Measurements from ENCODE around the gene MAGI1. TPM values are rescaled to one million over a fixed set of nuclear protein-coding genes. Genes with fewer than 3 reads are reported as not detected.

Gene MAGI1
- total RNA-seq (10 to 100 TPM; 46.1 to 69.2 TPM), polyA plus RNA-seq (10 to 100 TPM in 1 of 2 donors, 1 to 10 TPM in 1; 5.0 to 10.9 TPM)
- long read RNA-seq, donor 1, partial matches to known transcripts: 4 of 87 reads
- long read RNA-seq, donor 1, other reads (novel, unspliced or antisense): 83 of 87 reads
- long read RNA-seq, donor 2, partial matches to known transcripts: 7 of 80 reads
- long read RNA-seq, donor 2, other reads (novel, unspliced or antisense): 73 of 80 reads

DNA sequence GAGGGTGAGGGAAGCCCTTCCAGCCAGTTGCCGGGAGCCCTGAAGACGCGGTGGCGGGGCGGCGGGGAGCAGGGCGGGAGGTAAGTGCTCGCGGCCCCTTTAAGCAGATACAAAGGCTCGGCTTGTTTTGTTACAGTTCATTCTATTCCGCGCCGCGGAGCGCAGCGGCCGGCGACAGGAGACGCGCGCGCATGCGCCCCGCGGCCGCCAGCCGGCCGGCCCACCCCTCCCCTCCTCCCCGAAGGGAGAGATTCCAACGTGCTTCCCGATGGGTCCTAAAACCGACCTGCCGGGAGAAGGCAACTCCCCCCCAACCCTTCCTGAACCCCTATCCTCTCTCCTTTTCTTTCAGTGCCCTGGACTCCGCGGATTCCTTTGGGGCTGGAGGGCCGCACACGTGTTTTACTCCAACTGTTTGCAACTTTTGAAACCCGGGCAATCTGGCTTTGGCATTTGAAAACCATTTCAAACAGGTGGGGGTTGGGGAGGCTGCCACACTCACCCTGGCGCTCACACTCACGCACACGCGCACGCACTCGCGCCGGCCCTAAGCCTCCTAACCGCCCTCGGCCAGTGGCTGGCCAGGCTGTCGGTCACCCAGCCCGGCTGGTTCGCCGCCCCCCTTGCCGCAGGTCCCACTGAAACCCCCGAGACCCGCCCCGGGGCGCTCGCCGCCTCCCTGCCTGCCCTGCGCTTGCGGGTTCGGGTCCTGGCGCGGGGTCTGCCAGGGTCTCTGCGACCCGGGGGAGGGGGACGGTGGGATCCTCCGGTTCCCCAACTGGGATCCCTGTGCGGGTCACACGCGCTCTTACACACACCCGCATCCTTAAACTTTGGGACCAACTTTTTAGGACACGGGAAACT, at the start of gene MAGI1:
Gene MAGI1, minus strand, starts transcription at position 193 of the 864 bp plus-strand sequence. CDS start 610 bp downstream, outside the sequence.
- intact Hi-C loops (cut with DNase I): loop anchor here (2.0 to 10.0 kb wide), 7 partner anchors 60 to 257 kb away; no protein-coding TSS in a partner anchor
- H3K27ac ChIP-seq (ENCODE audit: low read depth in 1 of 2, low read length in 2 of 2): peak within 1 kb of the TSS; percentile 88 to 92
- no peaks in the 10 kb centered on the region for H3K36me3 ChIP-seq (ENCODE audit: control insufficient read depth in 1 of 2, insufficient read depth in 2 of 2, low read length in 1 of 2)
- H3K4me1 ChIP-seq (ENCODE audit: control insufficient read depth in 1 of 2, insufficient read depth in 2 of 2, low read length in 2 of 2): no peaks in the 10 kb centered on the region
- no peaks in the 10 kb centered on the region for H3K9me3 ChIP-seq (ENCODE audit: control insufficient read depth, low read length)
- H3K27me3 ChIP-seq (ENCODE audit: control insufficient read depth in 1 of 2, insufficient read depth in 2 of 2, low read length in 1 of 2): no peaks in the 10 kb centered on the region
- whole genome bisulfite sequencing, 2 donors: 0 to 1% methylated on average over 68 to 73 of the region's 73 CpGs
- ATAC-seq (ENCODE audit: low FRiP score) (peak; percentile 93), DNase-seq (peak; percentile 93 to 95)
- peak within 1 kb of the TSS; percentile 65 to 81 for H3K4me3 ChIP-seq (ENCODE audit: low read length in 2 of 2)

DNA sequence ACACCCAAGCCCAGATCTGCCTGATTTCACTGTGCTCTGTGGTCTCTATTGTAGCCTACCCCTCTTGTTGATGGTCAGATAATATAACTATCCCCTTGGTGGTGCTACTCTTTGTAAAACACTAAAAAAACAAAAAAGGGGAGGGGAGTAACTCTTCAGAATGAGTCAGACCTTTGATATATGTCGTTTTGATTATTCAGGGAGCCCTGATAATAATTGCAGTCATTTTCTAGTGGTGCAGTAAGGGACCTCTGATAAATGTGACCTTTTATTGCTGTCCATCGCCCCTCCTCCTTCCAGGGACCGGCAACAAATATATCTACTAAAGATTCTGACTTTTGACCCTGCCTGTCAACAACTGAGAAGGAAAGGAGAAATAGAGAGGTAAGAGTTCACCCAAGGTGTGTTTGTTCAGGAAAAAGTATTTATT, 45.1 kb upstream of the MAGI1 start:
- Histone ChIP-seq H3K4me3 (ENCODE audit: low read length in 2 of 2) (no peak overlapping the region), H3K9me3 (ENCODE audit: control insufficient read depth, low read length) (no peaks in the 10 kb centered on the region), H3K27me3 (ENCODE audit: control insufficient read depth in 1 of 2, insufficient read depth in 2 of 2, low read length in 1 of 2) (no peaks in the 10 kb centered on the region), H3K4me1 (ENCODE audit: control insufficient read depth in 1 of 2, insufficient read depth in 2 of 2, low read length in 2 of 2) (no peaks in the 10 kb centered on the region), H3K36me3 (ENCODE audit: control insufficient read depth in 1 of 2, insufficient read depth in 2 of 2, low read length in 1 of 2) (no peaks in the 10 kb centered on the region), H3K27ac (ENCODE audit: low read depth in 1 of 2, low read length in 2 of 2) (no peak overlapping the region)
- 62 to 68% methylated on average over 3 of the region's 3 CpGs for whole genome bisulfite sequencing, 2 donors
- intact Hi-C loops (cut with DNase I): no loop called here
- no peak for DNase-seq
- ATAC-seq (ENCODE audit: low FRiP score): no peak

DNA sequence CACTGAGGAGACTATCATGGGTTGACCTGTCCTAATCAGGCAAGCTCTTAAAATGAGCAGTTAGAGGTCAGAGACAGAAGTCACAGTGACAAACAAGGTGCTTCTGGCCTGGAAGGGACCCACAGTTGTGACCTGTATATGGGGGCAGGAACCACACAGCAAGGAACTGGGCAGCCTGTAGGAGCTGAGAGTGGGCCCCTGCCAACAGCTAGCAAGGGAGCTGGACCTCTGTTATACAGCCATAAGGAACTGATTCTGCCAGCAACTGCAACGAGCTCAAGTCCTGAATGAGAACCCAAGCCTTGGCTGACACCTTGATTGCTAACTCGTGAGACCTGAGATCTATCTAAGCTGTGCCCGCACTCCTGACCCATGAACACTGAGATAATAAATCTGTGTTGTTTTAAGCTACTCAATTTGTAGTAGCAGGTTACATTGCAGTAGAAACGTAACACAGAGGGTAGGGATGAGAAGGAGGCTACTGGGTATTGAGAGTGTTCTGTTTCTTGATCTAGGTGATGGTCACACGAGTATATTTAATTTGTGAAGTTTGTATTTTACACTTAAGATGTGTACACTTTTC, 44.5 kb upstream of the MAGI1 start:
- ATAC-seq (ENCODE audit: low FRiP score): no peak
- DNase-seq: no peak
- Histone ChIP-seq H3K27me3 (ENCODE audit: control insufficient read depth in 1 of 2, insufficient read depth in 2 of 2, low read length in 1 of 2) (no peaks in the 10 kb centered on the region), H3K4me3 (ENCODE audit: low read length in 2 of 2) (no peak overlapping the region), H3K27ac (ENCODE audit: low read depth in 1 of 2, low read length in 2 of 2) (no peak overlapping the region), H3K36me3 (ENCODE audit: control insufficient read depth in 1 of 2, insufficient read depth in 2 of 2, low read length in 1 of 2) (no peaks in the 10 kb centered on the region), H3K4me1 (ENCODE audit: control insufficient read depth in 1 of 2, insufficient read depth in 2 of 2, low read length in 2 of 2) (no peaks in the 10 kb centered on the region), H3K9me3 (ENCODE audit: control insufficient read depth, low read length) (no peaks in the 10 kb centered on the region)
- WGBS, 2 donors: 67 to 69% methylated on average over 5 of the region's 5 CpGs
- intact Hi-C loops (cut with DNase I): no loop called here

DNA sequence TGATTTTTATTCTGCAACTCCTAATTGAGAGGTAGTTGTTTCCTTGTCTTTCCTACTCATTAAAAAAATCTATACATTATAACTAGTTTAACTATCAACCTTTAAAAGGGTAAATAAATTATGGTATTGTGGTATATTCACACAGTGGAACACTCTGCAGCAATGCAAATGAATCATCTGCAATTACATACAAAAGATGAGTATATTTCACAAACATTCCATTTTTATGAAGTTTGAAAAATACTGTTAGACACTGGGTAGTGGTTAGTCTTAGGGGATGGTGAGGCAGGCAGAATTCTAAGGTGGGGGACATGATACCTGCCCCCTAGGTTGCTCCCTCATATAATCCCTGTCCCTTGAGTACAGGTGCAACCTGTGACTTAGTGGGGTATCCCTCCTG, 44.0 kb upstream of the MAGI1 start:
- H3K9me3 ChIP-seq (ENCODE audit: control insufficient read depth, low read length): peaks cover under 1% of the 10 kb centered on the region
- no peaks in the 10 kb centered on the region for H3K4me1 ChIP-seq (ENCODE audit: control insufficient read depth in 1 of 2, insufficient read depth in 2 of 2, low read length in 2 of 2)
- no peak overlapping the region for H3K27ac ChIP-seq (ENCODE audit: low read depth in 1 of 2, low read length in 2 of 2)
- H3K4me3 ChIP-seq (ENCODE audit: low read length in 2 of 2): no peak overlapping the region
- DNase-seq (no peak), ATAC-seq (ENCODE audit: low FRiP score) (no peak)
- intact Hi-C loops (cut with DNase I): no loop called here
- H3K36me3 ChIP-seq (ENCODE audit: control insufficient read depth in 1 of 2, insufficient read depth in 2 of 2, low read length in 1 of 2): no peaks in the 10 kb centered on the region
- no peaks in the 10 kb centered on the region for H3K27me3 ChIP-seq (ENCODE audit: control insufficient read depth in 1 of 2, insufficient read depth in 2 of 2, low read length in 1 of 2)

DNA sequence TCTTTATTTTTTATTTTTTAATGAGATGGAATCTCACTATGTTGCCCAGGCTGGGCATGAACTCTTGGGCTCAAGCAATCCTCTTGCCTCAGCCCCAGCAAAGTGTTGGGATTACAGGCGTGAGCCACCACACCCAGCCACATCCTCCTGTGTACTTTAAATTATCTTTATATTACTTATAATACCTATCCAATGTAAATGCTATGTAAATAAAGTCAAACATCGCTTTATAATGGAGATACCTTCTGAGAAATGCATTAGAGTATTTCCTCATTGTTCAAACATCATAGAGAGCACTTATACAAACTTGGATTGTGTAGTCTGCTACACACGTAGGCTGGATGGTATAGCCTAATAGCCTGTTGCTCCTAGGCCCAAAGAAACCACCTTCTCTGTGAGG, 41.4 kb upstream of the MAGI1 start:
- H3K27ac ChIP-seq (ENCODE audit: low read depth in 1 of 2, low read length in 2 of 2): no peak overlapping the region
- H3K4me1 ChIP-seq (ENCODE audit: control insufficient read depth in 1 of 2, insufficient read depth in 2 of 2, low read length in 2 of 2): no peaks in the 10 kb centered on the region
- WGBS, 2 donors: 94 to 98% methylated on average over 3 of the region's 3 CpGs
- peaks cover 1% of the 10 kb centered on the region for H3K9me3 ChIP-seq (ENCODE audit: control insufficient read depth, low read length)
- no peaks in the 10 kb centered on the region for H3K27me3 ChIP-seq (ENCODE audit: control insufficient read depth in 1 of 2, insufficient read depth in 2 of 2, low read length in 1 of 2)
- H3K36me3 ChIP-seq (ENCODE audit: control insufficient read depth in 1 of 2, insufficient read depth in 2 of 2, low read length in 1 of 2): no peaks in the 10 kb centered on the region
- intact Hi-C loops (cut with DNase I): no loop called here
- no peak overlapping the region for H3K4me3 ChIP-seq (ENCODE audit: low read length in 2 of 2)
- DNase-seq: no peak
- ATAC-seq (ENCODE audit: low FRiP score): no peak

DNA sequence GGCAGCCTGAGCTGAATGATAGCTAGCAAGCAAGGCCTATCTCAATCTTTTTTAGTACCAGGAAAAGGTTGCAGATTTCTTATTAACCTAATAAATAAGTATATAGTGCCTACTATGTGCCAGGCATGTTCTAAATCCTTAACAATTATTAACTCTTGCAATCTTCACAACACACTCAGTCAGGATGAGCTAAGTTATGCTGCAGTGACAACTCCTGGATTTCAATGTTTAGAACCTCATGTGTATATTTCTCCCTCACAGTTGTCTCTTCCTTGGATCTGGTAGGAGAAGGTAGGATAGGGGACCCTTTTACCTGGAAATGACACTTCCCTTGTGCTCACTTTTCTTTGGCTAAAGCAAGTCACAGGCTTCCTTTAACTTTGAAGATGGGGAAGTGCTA, 39.3 kb upstream of the MAGI1 start:
- DNase-seq: no peak
- Histone ChIP-seq H3K4me1 (ENCODE audit: control insufficient read depth in 1 of 2, insufficient read depth in 2 of 2, low read length in 2 of 2) (no peaks in the 10 kb centered on the region), H3K27me3 (ENCODE audit: control insufficient read depth in 1 of 2, insufficient read depth in 2 of 2, low read length in 1 of 2) (no peaks in the 10 kb centered on the region), H3K27ac (ENCODE audit: low read depth in 1 of 2, low read length in 2 of 2) (no peak overlapping the region), H3K9me3 (ENCODE audit: control insufficient read depth, low read length) (peaks cover 1% of the 10 kb centered on the region), H3K36me3 (ENCODE audit: control insufficient read depth in 1 of 2, insufficient read depth in 2 of 2, low read length in 1 of 2) (no peaks in the 10 kb centered on the region), H3K4me3 (ENCODE audit: low read length in 2 of 2) (no peak overlapping the region)
- ATAC-seq (ENCODE audit: low FRiP score): no peak
- intact Hi-C loops (cut with DNase I): no loop called here

DNA sequence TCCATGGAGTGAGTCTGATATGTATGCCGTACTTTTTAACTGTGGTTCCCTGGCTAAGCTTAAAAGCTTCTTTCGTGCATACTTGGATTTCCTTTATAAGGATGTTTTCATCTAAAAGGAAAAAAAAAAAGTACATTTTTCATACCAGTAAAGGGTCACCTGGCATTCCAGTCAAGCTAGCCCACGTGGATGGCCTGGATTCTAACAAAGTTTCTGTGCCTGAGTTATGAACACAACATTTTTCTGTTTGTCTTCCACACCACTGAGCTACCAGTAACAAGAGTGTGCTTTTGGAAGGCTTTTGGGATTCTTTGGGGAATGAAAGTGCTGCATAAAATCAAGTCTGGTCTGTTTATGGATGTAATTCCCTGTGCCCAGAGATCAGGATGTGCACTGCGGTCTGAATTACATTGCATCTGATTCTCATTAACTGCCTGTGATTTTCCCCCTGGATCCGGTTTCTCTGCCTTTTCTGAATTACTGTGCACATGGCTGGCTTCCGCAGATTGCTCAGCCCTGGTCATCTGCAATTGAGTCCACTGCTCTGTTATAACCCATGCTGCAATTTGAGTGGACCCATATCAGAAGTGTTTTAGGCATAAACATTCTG, 38.2 kb upstream of the MAGI1 start:
- no peak for ATAC-seq (ENCODE audit: low FRiP score)
- no peak overlapping the region for H3K4me3 ChIP-seq (ENCODE audit: low read length in 2 of 2)
- WGBS, 2 donors: 67 to 76% methylated on average over 6 of the region's 6 CpGs
- intact Hi-C loops (cut with DNase I): no loop called here
- no peak for DNase-seq
- H3K9me3 ChIP-seq (ENCODE audit: control insufficient read depth, low read length): peaks cover 1% of the 10 kb centered on the region
- H3K4me1 ChIP-seq (ENCODE audit: control insufficient read depth in 1 of 2, insufficient read depth in 2 of 2, low read length in 2 of 2): no peaks in the 10 kb centered on the region
- H3K36me3 ChIP-seq (ENCODE audit: control insufficient read depth in 1 of 2, insufficient read depth in 2 of 2, low read length in 1 of 2): no peaks in the 10 kb centered on the region
- H3K27me3 ChIP-seq (ENCODE audit: control insufficient read depth in 1 of 2, insufficient read depth in 2 of 2, low read length in 1 of 2): no peaks in the 10 kb centered on the region
- H3K27ac ChIP-seq (ENCODE audit: low read depth in 1 of 2, low read length in 2 of 2): no peak overlapping the region

DNA sequence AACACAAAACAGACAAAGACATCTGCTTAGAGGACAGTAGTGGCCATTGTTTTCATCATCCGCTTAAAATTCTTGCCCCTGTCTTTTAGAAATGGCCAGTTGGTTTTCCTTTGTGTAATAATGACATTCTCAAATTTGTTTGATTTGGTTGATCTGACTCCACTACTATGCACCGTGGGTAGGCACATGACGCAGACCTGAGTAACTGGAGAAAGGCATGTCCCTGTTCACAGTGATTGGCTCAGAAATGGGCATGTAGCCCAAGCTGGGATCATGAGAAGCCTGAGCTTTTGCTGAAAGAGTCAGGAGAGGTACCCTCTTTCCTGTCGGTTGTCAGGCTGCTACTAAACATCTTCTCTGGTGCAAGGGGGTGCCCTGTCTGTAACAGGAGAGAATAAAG, 36.6 kb upstream of the MAGI1 start:
- ATAC-seq (ENCODE audit: low FRiP score) (no peak), DNase-seq (no peak)
- Histone ChIP-seq H3K36me3 (ENCODE audit: control insufficient read depth in 1 of 2, insufficient read depth in 2 of 2, low read length in 1 of 2) (no peaks in the 10 kb centered on the region), H3K4me3 (ENCODE audit: low read length in 2 of 2) (no peak overlapping the region), H3K9me3 (ENCODE audit: control insufficient read depth, low read length) (peaks cover 1% of the 10 kb centered on the region), H3K27me3 (ENCODE audit: control insufficient read depth in 1 of 2, insufficient read depth in 2 of 2, low read length in 1 of 2) (no peaks in the 10 kb centered on the region), H3K27ac (ENCODE audit: low read depth in 1 of 2, low read length in 2 of 2) (no peak overlapping the region), H3K4me1 (ENCODE audit: control insufficient read depth in 1 of 2, insufficient read depth in 2 of 2, low read length in 2 of 2) (no peaks in the 10 kb centered on the region)
- whole genome bisulfite sequencing, 2 donors: 67 to 74% methylated on average over 4 of the region's 4 CpGs
- intact Hi-C loops (cut with DNase I): no loop called here
